Measurements from ENCODE around the gene PYDC1. TPM values are rescaled to one million over a fixed set of nuclear protein-coding genes. Genes with fewer than 3 reads are reported as not detected.

Gene PYDC1
- total RNA-seq, 2 donors from 2014 or later, result not detected

DNA sequence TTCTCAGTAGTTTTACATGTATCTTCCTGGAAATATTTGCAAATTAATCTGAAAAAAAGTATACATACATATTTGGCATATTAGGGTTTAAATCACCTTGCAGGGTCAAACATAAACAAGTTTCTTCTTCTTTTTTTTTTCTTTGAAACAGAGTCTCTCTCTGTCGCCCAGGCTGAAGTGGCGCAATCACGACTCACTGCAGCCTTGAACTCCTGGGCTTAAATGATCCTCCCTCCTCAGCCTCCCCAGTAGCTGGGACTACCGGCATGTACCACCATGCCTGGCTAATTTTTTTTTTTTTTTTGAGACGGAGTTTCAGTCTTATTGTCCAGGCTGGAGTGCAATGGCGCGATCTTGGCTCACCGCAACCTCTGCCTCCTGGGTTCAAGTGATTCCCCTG is 49.6 kb downstream of the PYDC1 start:
- no peak for ATAC-seq (ENCODE audit: insufficient number of reproducible peaks, low FRiP score, low read depth)
- no peak overlapping the region for H3K27ac ChIP-seq
- TF ChIP-seq, protein P1, sequence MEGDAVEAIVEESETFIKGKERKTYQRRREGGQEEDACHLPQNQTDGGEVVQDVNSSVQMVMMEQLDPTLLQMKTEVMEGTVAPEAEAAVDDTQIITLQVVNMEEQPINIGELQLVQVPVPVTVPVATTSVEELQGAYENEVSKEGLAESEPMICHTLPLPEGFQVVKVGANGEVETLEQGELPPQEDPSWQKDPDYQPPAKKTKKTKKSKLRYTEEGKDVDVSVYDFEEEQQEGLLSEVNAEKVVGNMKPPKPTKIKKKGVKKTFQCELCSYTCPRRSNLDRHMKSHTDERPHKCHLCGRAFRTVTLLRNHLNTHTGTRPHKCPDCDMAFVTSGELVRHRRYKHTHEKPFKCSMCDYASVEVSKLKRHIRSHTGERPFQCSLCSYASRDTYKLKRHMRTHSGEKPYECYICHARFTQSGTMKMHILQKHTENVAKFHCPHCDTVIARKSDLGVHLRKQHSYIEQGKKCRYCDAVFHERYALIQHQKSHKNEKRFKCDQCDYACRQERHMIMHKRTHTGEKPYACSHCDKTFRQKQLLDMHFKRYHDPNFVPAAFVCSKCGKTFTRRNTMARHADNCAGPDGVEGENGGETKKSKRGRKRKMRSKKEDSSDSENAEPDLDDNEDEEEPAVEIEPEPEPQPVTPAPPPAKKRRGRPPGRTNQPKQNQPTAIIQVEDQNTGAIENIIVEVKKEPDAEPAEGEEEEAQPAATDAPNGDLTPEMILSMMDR (IDR thresholded peaks at IDR 0.05), result no peak

More for the DNA sequence above, 49.6 kb downstream of the PYDC1 start:
- no peak for DNase-seq (ENCODE audit: low spot score)
- H3K9me3 ChIP-seq, result no peaks in the 10 kb centered on the region
- H3K36me3 ChIP-seq, result no peaks in the 10 kb centered on the region
- no peaks in the 10 kb centered on the region for H3K27me3 ChIP-seq (replicated peaks; ENCODE audit: insufficient read depth)
- no peak overlapping the region for H3K4me3 ChIP-seq
- H3K4me1 ChIP-seq (ENCODE audit: control insufficient read depth in 1 of 2, low read depth in 2 of 2), result no peaks in the 10 kb centered on the region

Other genes starting within 250 kb of the PYDC1 start
- gene HSD3B7, start 231.9 kb downstream of the PYDC1 start, total RNA-seq, result 10 to 100 TPM; 16.4 to 26.8 TPM
- gene STX1B, start 206.5 kb downstream of the PYDC1 start, total RNA-seq, result 1 to 10 TPM in 1 of 2 donors, under 1 TPM in 1; 0.68 to 1.6 TPM
- gene STX4, start 183.6 kb downstream of the PYDC1 start, total RNA-seq, result 10 to 100 TPM; 39.3 to 50.5 TPM
- 10 to 100 TPM; 10.3 to 14.5 TPM for gene ZNF668, start 142.9 kb downstream of the PYDC1 start, total RNA-seq
- gene ZNF646, start 142.7 kb downstream of the PYDC1 start, total RNA-seq, result 10 to 100 TPM; 10.2 to 17.9 TPM
- gene PRSS53, start 128.2 kb downstream of the PYDC1 start, total RNA-seq, result 10 to 100 TPM; 10.6 to 13.7 TPM
- 100 to 1,000 TPM in 1 of 2 donors, 10 to 100 TPM in 1; 88.7 to 187 TPM for gene VKORC1, start 122.3 kb downstream of the PYDC1 start, total RNA-seq
- gene BCKDK, start 108.7 kb downstream of the PYDC1 start, total RNA-seq, result 10 to 100 TPM; 35.1 to 58.5 TPM
- gene KAT8, start 99.5 kb downstream of the PYDC1 start, total RNA-seq, result 10 to 100 TPM; 62.5 to 75.7 TPM
- not detected for gene PRSS8, start 81.4 kb downstream of the PYDC1 start, total RNA-seq
- 10 to 100 TPM in 1 of 2 donors, 1 to 10 TPM in 1; 1.3 to 14.8 TPM for gene PRSS36, start 67.1 kb downstream of the PYDC1 start, total RNA-seq
- 100 to 1,000 TPM in 1 of 2 donors, 10 to 100 TPM in 1; 63.9 to 141 TPM for gene FUS, start 37.0 kb downstream of the PYDC1 start, total RNA-seq
- gene PYCARD, start 14.4 kb downstream of the PYDC1 start, total RNA-seq, result 10 to 100 TPM; 19.2 to 23.0 TPM
- gene TRIM72, start 3.0 kb downstream of the PYDC1 start, total RNA-seq, result under 1 TPM in 1 of 2 donors, not detected in 1; 0.07 TPM
- 10 to 100 TPM; 31.2 to 31.5 TPM for gene ITGAM, start 42.8 kb upstream of the PYDC1 start, total RNA-seq
- 10 to 100 TPM in 1 of 2 donors, 1 to 10 TPM in 1; 9.7 to 32.9 TPM for gene ITGAX, start 138.0 kb upstream of the PYDC1 start, total RNA-seq
- under 1 TPM in 1 of 2 donors, not detected in 1; 0.14 TPM for gene ITGAD, start 176.2 kb upstream of the PYDC1 start, total RNA-seq
- gene COX6A2, start 211.2 kb upstream of the PYDC1 start, total RNA-seq, result not detected
- gene ZNF843, start 225.7 kb upstream of the PYDC1 start, total RNA-seq, result 1 to 10 TPM; 1.1 to 1.9 TPM
- 10 to 100 TPM in 1 of 2 donors, 1 to 10 TPM in 1; 8.8 to 10.8 TPM for gene ARMC5, start 242.4 kb upstream of the PYDC1 start, total RNA-seq